ENCODE measurements around the gene TLE3. TPM values are rescaled to one million over a fixed set of nuclear protein-coding genes. Genes with fewer than 3 reads are reported as not detected.

TLE3 gene
- total RNA-seq, 1 donor from 2014 or later, result 89.2 TPM

- H3K9me3 Mint-ChIP-seq (ENCODE audit: unreplicated experiment), result no peaks in the 10 kb centered on the region
- H3K4me1 Mint-ChIP-seq (ENCODE audit: low read depth, unreplicated experiment), result peaks cover 57% of the 10 kb centered on the region
- H3K27me3 Mint-ChIP-seq (ENCODE audit: unreplicated experiment), result peaks cover 12% of the 10 kb centered on the region
- peak overlapping the region; percentile 12 for H3K27ac Mint-ChIP-seq (ENCODE audit: unreplicated experiment)
- no peak for DNase-seq
- no peak for TF ChIP-seq CTCF (IDR thresholded peaks at IDR 0.05; ENCODE audit: partially characterized antibody, unreplicated experiment)
- peak overlapping the region; percentile 55 for H3K4me3 Mint-ChIP-seq (ENCODE audit: unreplicated experiment)
- no peaks in the 10 kb centered on the region for H3K36me3 Mint-ChIP-seq (ENCODE audit: unreplicated experiment)
Observed at GRCh38 chr15:70081612-70082011, 16.1 kb downstream of the TLE3 start.

- Mint-ChIP-seq H3K36me3 (ENCODE audit: unreplicated experiment) (no peaks in the 10 kb centered on the region), H3K4me1 (ENCODE audit: low read depth, unreplicated experiment) (peaks cover 58% of the 10 kb centered on the region), H3K27me3 (ENCODE audit: unreplicated experiment) (peaks cover 16% of the 10 kb centered on the region), H3K4me3 (ENCODE audit: unreplicated experiment) (peak overlapping the region; percentile 42), H3K27ac (ENCODE audit: unreplicated experiment) (no peak overlapping the region), H3K9me3 (ENCODE audit: unreplicated experiment) (no peaks in the 10 kb centered on the region)
- no peak for TF ChIP-seq CTCF (IDR thresholded peaks at IDR 0.05; ENCODE audit: partially characterized antibody, unreplicated experiment)
- no peak for DNase-seq
Observed at GRCh38 chr15:70080347-70080746, 17.4 kb downstream of the TLE3 start.

GRCh38 chr15:70079888-70080287, 17.8 kb downstream of the TLE3 start:
- peaks cover 16% of the 10 kb centered on the region for H3K27me3 Mint-ChIP-seq (ENCODE audit: unreplicated experiment)
- no peaks in the 10 kb centered on the region for H3K36me3 Mint-ChIP-seq (ENCODE audit: unreplicated experiment)
- no peak overlapping the region for H3K4me3 Mint-ChIP-seq (ENCODE audit: unreplicated experiment)
- no peak overlapping the region for H3K27ac Mint-ChIP-seq (ENCODE audit: unreplicated experiment)
- no peak for TF ChIP-seq CTCF (IDR thresholded peaks at IDR 0.05; ENCODE audit: partially characterized antibody, unreplicated experiment)
- peaks cover 58% of the 10 kb centered on the region for H3K4me1 Mint-ChIP-seq (ENCODE audit: low read depth, unreplicated experiment)
- H3K9me3 Mint-ChIP-seq (ENCODE audit: unreplicated experiment), result no peaks in the 10 kb centered on the region
- DNase-seq, result no peak

- no peak for TF ChIP-seq CTCF (IDR thresholded peaks at IDR 0.05; ENCODE audit: partially characterized antibody, unreplicated experiment)
Observed at GRCh38 chr15:70078578-70079417, 18.9 kb downstream of the TLE3 start.

More at GRCh38 chr15:70078578-70079417, 18.9 kb downstream of the TLE3 start:
- no peaks in the 10 kb centered on the region for H3K9me3 Mint-ChIP-seq (ENCODE audit: unreplicated experiment)
- H3K36me3 Mint-ChIP-seq (ENCODE audit: unreplicated experiment), result peaks cover under 1% of the 10 kb centered on the region
- DNase-seq, result no peak
- peaks cover 16% of the 10 kb centered on the region for H3K27me3 Mint-ChIP-seq (ENCODE audit: unreplicated experiment)
- no peak overlapping the region for H3K27ac Mint-ChIP-seq (ENCODE audit: unreplicated experiment)
- H3K4me3 Mint-ChIP-seq (ENCODE audit: unreplicated experiment), result peak overlapping the region; percentile 32
- peaks cover 55% of the 10 kb centered on the region for H3K4me1 Mint-ChIP-seq (ENCODE audit: low read depth, unreplicated experiment)
